Fibroblast of mammary gland (primary cell): ENCODE measurements around the gene ITGAD.
A peak's percentile ranks its signal among the peaks of the same experiment; 100 is the strongest.

Experiments used
- DNase-seq: peaks from one replicate; pipeline ENCODE4 v3.0.0-alpha.2; 2010; ENCODE audit warnings: low read depth
- H3K4me3 ChIP-seq: 2 replicates; pipeline ENCODE4 v1.5.1; 2011; ENCODE audit warnings: low read depth, mild to moderate bottlenecking, low read length, moderate library complexity; ENCODE audit not compliant: control insufficient read depth
- CTCF ChIP-seq: conservative IDR thresholded peaks from 2 replicates; pipeline ENCODE4 v1.5.1; 2011; ENCODE audit warnings: low read depth, low read length, inconsistent platforms; ENCODE audit not compliant: control insufficient read depth, insufficient read depth

Gene ITGAD

GRCh38 chr16:31376705-31377104, 16.4 kb upstream of the ITGAD start:
- no peak for TF ChIP-seq CTCF
- H3K4me3 ChIP-seq: no peak overlapping the region
- no peak for DNase-seq

GRCh38 chr16:31377210-31377903, 15.8 kb upstream of the ITGAD start:
- no peak for DNase-seq
- no peak for TF ChIP-seq CTCF
- H3K4me3 ChIP-seq: no peak overlapping the region

- no peak for TF ChIP-seq CTCF
- no peak overlapping the region for H3K4me3 ChIP-seq
- DNase-seq: no peak
Measured at GRCh38 chr16:31380201-31380600, 12.9 kb upstream of the ITGAD start.

- peak; percentile 45 for DNase-seq
- no peak overlapping the region for H3K4me3 ChIP-seq
- TF ChIP-seq CTCF: peak; percentile 69
Measured at GRCh38 chr16:31382485-31383161, 10.5 kb upstream of the ITGAD start.

GRCh38 chr16:31385680-31386079, 7.5 kb upstream of the ITGAD start:
- no peak overlapping the region for H3K4me3 ChIP-seq
- DNase-seq: no peak
- TF ChIP-seq CTCF: no peak

GRCh38 chr16:31386157-31386984, 6.8 kb upstream of the ITGAD start:
- peak; percentile 82 for DNase-seq
- TF ChIP-seq CTCF: no peak
- no peak overlapping the region for H3K4me3 ChIP-seq
